ENCODE data around the gene CFTR. TPM values are rescaled to one million over a fixed set of nuclear protein-coding genes. Genes with fewer than 3 reads are reported as not detected.

Gene CFTR
- total and polyA plus RNA-seq, 2 of the 8 experiments (the other 6 are each of a cell fraction or from before 2014, with no cell fraction given): 1.2 to 1.6 TPM

- Histone ChIP-seq H3K27me3 (replicated peaks in 1 of 4; ENCODE audit: control insufficient read depth in 3 of 4, extremely low read depth in 1 of 4, insufficient read depth in 3 of 4, low read length in 3 of 4) (no peaks in the 10 kb centered on the region), H4K5ac (ENCODE audit: insufficient read length, low read depth, low read length) (no peak overlapping the region), H4K8ac (ENCODE audit: extremely low read depth, insufficient read depth, low read length) (no peak overlapping the region), H3K18ac (ENCODE audit: extremely low read depth, low read length) (no peak overlapping the region), H4K91ac (replicated peaks; ENCODE audit: insufficient read length, low read length) (no peak overlapping the region), H2BK20ac (ENCODE audit: low read length) (no peak overlapping the region), H3K79me1 (ENCODE audit: low read depth, low read length) (no peaks in the 10 kb centered on the region), H3K9ac (replicated peaks in 1 of 4; ENCODE audit: extremely low read depth in 1 of 4, low read depth in 3 of 4, low read length in 3 of 4) (no peak overlapping the region), H3K36me3 (ENCODE audit: control insufficient read depth in 2 of 4, insufficient read depth in 4 of 4, low read length in 3 of 4) (no peaks in the 10 kb centered on the region), H3K4me2 (ENCODE audit: insufficient read depth in 1 of 2, low read depth in 2 of 2, low read length in 2 of 2) (no peak overlapping the region), H3K56ac (replicated peaks; ENCODE audit: insufficient read length, low read depth, low read length) (no peak overlapping the region), H2AFZ (ENCODE audit: low read length) (no peak overlapping the region), H2BK5ac (ENCODE audit: low read depth, low read length) (no peak overlapping the region), H3K27ac (ENCODE audit: low read depth, low read length) (no peak overlapping the region), H4K20me1 (replicated peaks in 1 of 2; ENCODE audit: control insufficient read depth in 1 of 2, insufficient read depth in 2 of 2, low read length in 2 of 2) (no peaks in the 10 kb centered on the region), H3K23ac (ENCODE audit: insufficient read length) (no peak overlapping the region), H3K4me1 (replicated peaks in 1 of 4; ENCODE audit: control insufficient read depth in 3 of 4, insufficient read depth in 4 of 4, low read length in 3 of 4) (no peaks in the 10 kb centered on the region), H3K14ac (ENCODE audit: insufficient read length) (no peak overlapping the region), H3K4ac (replicated peaks; ENCODE audit: insufficient read length, low read depth, low read length) (no peak overlapping the region), H3K23me2 (ENCODE audit: low read depth, low read length) (no peaks in the 10 kb centered on the region), H3K4me3 (ENCODE audit: extremely low read depth in 1 of 4, insufficient read depth in 2 of 4, low read depth in 3 of 4, low read length in 4 of 4) (no peak overlapping the region), H3K9me3 (ENCODE audit: insufficient read depth in 2 of 2, low read depth in 1 of 2, low read length in 1 of 2) (no peaks in the 10 kb centered on the region), H3K79me2 (ENCODE audit: control insufficient read depth in 1 of 2, insufficient read depth in 2 of 2, low read length in 2 of 2) (no peaks in the 10 kb centered on the region), H2BK15ac (ENCODE audit: low read length) (no peak overlapping the region), H2BK120ac (replicated peaks; ENCODE audit: low read depth, low read length) (no peak overlapping the region), H2AK5ac (ENCODE audit: low read depth, low read length) (no peak overlapping the region), H2BK12ac (ENCODE audit: low read depth, low read length) (no peak overlapping the region)
- no peak for FAIRE-seq
- no peak for DNase-seq (ENCODE audit: low read depth in 1 of 2, low spot score in 2 of 2)
- ChIA-PET CTCF (ENCODE audit: partially characterized antibody) (interaction anchor here (0.9 to 2.8 kb wide), 3 partner anchors 9 to 176 kb away, joined by 4 to 11 read pairs (median 4); no protein-coding TSS in a partner anchor), POLR2A (ENCODE audit: partially characterized antibody) (no interaction called here)
- TF ChIP-seq GABPA (IDR thresholded peaks at IDR 0.05; ENCODE audit: borderline replicate concordance, insufficient read depth, low read length) (no peak), MAX (IDR thresholded peaks at IDR 0.05) (no peak), SP1 (IDR thresholded peaks at IDR 0.05; ENCODE audit: low read depth, low read length) (no peak), SP2 (IDR thresholded peaks at IDR 0.05; ENCODE audit: low read length) (no peak), CHD2 (IDR thresholded peaks at IDR 0.05; ENCODE audit: low read length) (no peak), NANOG (IDR thresholded peaks at IDR 0.05; ENCODE audit: insufficient read depth, low read depth, low read length, poor library complexity, severe bottlenecking) (no peak), CTCF (IDR thresholded peaks at IDR 0.05; ENCODE audit: control extremely low read depth in 1 of 3, insufficient read depth in 1 of 3, low read depth in 1 of 3, low read length in 3 of 3) (no peak), ZNF274 (IDR thresholded peaks at IDR 0.05; ENCODE audit: borderline replicate concordance, extremely low read depth, low read length) (no peak), RNF2 (IDR thresholded peaks at IDR 0.05; ENCODE audit: borderline replicate concordance, low read depth, low read length, missing control alignments, poor library complexity, severe bottlenecking) (no peak), PHF8 (conservative IDR thresholded peaks at IDR 0.05; ENCODE audit: low read depth, low read length) (no peak), POLR2A (IDR thresholded peaks at IDR 0.05; ENCODE audit: control extremely low read depth in 1 of 2, low read depth in 2 of 2, low read length in 2 of 2) (no peak), CBX8 (IDR thresholded peaks at IDR 0.05; ENCODE audit: borderline replicate concordance, low read depth, low read length) (no peak), BACH1 (IDR thresholded peaks at IDR 0.05; ENCODE audit: low read length) (no peak)
These were observed 179.7 kb downstream of the CFTR start for GRCh38 chr7:117659531-117660011.
